ENCODE measurements around the gene POLR1G.

DNA sequence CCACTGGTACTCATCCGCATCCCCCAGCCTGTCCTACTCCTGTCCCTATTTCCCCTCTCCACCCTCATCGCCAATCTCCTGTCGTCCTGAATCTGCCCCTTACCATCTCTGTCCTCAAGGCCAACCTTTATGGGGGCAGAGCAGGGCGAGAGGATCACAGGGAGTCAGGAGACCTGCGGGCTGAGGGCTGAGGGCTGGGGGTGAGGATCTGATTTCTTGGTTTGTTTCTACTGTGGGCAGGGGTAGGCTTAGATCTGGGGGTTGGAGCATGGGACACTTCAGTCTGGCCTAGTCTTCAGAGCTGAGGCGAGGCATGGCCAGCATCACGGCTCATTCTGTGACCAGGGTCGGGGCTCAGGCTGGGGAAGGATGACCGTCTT lies 33.8 kb downstream of the POLR1G start:
- TF ChIP-seq, protein P1, sequence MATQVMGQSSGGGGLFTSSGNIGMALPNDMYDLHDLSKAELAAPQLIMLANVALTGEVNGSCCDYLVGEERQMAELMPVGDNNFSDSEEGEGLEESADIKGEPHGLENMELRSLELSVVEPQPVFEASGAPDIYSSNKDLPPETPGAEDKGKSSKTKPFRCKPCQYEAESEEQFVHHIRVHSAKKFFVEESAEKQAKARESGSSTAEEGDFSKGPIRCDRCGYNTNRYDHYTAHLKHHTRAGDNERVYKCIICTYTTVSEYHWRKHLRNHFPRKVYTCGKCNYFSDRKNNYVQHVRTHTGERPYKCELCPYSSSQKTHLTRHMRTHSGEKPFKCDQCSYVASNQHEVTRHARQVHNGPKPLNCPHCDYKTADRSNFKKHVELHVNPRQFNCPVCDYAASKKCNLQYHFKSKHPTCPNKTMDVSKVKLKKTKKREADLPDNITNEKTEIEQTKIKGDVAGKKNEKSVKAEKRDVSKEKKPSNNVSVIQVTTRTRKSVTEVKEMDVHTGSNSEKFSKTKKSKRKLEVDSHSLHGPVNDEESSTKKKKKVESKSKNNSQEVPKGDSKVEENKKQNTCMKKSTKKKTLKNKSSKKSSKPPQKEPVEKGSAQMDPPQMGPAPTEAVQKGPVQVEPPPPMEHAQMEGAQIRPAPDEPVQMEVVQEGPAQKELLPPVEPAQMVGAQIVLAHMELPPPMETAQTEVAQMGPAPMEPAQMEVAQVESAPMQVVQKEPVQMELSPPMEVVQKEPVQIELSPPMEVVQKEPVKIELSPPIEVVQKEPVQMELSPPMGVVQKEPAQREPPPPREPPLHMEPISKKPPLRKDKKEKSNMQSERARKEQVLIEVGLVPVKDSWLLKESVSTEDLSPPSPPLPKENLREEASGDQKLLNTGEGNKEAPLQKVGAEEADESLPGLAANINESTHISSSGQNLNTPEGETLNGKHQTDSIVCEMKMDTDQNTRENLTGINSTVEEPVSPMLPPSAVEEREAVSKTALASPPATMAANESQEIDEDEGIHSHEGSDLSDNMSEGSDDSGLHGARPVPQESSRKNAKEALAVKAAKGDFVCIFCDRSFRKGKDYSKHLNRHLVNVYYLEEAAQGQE (IDR thresholded peaks at IDR 0.05; ENCODE audit: insufficient read depth in 1 of 2, low read depth in 2 of 2, low read length in 2 of 2), result no peak
- TF ChIP-seq POLR2AphosphoS5 (IDR thresholded peaks at IDR 0.05; ENCODE audit: low read depth, low read length), result no peak
- no peak for TF ChIP-seq FOXP2 (optimal IDR thresholded peaks at IDR 0.05; ENCODE audit: borderline replicate concordance, extremely low read depth, extremely low read length, insufficient read depth)

All from PFSK-1 (cell line).